Thyroid gland (tissue), 4 donors: ENCODE measurements around the gene TOB2. TPM values are rescaled to one million over a fixed set of nuclear protein-coding genes. Genes with fewer than 3 reads are reported as not detected.
"Not testable (repeated sequence)": the region's sequence is repeated elsewhere in the genome, so short reads cannot be mapped to it uniquely, and the experiment has no call there.

ENCODE experiments used
- DNase-seq, 2 donors: peaks; one replicate each; pipeline ENCODE4 v3.0.0-alpha.2; 2019
- H3K27ac ChIP-seq, 3 donors: fragments of 200-600 bp; sonication (generic); 1 replicate in 2 of 3; 2 replicates in 1 of 3; pipeline ENCODE4 v1.5.1; 2016 to 2019; ENCODE audit warnings: mild to moderate bottlenecking in 1 of 3, moderate library complexity in 1 of 3
- H3K27me3 ChIP-seq: fragments of 200-600 bp; sonication (generic); one replicate; pipeline ENCODE4 v1.5.1; 2019
- H3K36me3 ChIP-seq, 2 donors: fragments of 200-600 bp; sonication (generic); one replicate each; pipeline ENCODE4 v1.5.1; 2016 to 2019
- H3K4me1 ChIP-seq, 2 donors: fragments of 200-600 bp; sonication (generic); one replicate each; pipeline ENCODE4 v1.5.1; 2017 to 2019
- H3K4me3 ChIP-seq, 3 donors: fragments of 200-600 bp; sonication (generic); replicated peaks in 1 of 3; 1 replicate in 2 of 3; 2 replicates in 1 of 3; pipeline ENCODE4 v1.5.1; 2016; ENCODE audit warnings: mild to moderate bottlenecking in 1 of 3
- H3K9me3 ChIP-seq: fragments of 200-600 bp; sonication (generic); one replicate; pipeline ENCODE4 v1.5.1; 2017
- CTCF ChIP-seq, 6 experiments: fragments of 200-600 bp in 3 of 6; fragments of 450-650 bp in 3 of 6; sonication (generic) in 3 of 6; IDR thresholded peaks; one replicate each; pipeline ENCODE4 v1.5.1; 2016 to 2019; ENCODE audit warnings: antibody characterized with exemption in 6 of 6, mild to moderate bottlenecking in 2 of 6, inconsistent platforms in 1 of 6, moderate library complexity in 1 of 6
- POLR2A ChIP-seq, 2 donors: fragments of 450-650 bp; IDR thresholded peaks; one replicate each; pipeline ENCODE4 v1.6.1; 2017; ENCODE audit warnings: antibody characterized with exemption in 2 of 2, mild to moderate bottlenecking in 2 of 2, moderate library complexity in 1 of 2
- WGBS, 2 donors: methylation state at CpG; one replicate each; pipeline ENCODE4 v1.1.5; 2017; 5-methylcytosine and 5-hydroxymethylcytosine counted together
- intact Hi-C: fragments of 100-400 bp; cut with DNase I; formaldehyde crosslinking; loops from one replicate; pipeline ENCODE4 v1.15.1; 2023
- total RNA-seq, 4 donors: library from RNA; depleted of rRNA; stranded (reverse); fragments of >200 nt; gene quantifications; one replicate each; pipeline ENCODE4 v1.2.3, GENCODE V29; 2016

The TOB2 gene
- total RNA-seq, 4 donors from 2014 or later = 66.5 to 130 (median 115) TPM

DNA sequence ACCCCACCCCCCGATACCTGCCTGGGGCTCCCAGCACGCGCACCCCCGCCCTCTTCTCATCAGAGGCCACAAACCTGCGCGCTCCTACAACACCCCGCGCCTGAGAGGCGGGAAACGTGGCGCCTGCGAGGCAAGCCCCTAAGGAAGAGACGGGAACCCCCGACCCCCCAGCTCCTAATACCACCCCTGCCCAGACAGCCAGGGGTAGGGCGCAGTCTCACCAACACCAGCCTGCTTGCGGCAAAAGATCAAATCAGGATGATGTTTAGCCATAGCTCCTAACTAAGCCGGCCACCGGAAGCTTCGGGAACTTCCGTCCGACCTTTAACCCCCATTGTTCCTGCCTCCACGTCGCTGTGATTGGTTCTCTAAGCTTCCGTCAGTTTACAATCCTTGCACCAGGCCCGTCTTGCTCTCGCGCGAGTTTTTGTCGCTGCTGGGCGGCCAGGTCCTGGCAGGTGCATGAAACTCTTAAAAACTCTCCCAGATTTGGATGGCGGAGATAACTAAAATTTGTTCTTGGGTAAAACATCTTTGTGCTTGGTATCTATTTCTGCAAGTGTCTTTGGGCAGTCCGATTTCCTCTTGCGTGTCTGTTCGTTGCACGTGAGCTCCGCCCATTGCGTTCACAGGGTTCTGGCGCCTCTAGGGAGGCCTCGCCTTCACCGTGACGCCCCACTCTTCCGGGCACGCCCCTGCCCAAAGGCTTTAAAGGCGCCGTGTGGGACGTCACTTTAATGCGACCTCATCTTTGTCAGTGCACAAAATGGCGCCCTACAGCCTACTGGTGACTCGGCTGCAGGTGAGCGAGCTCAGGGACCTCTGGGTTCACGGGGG, 22.0 kb upstream of the TOB2 start, which contains the start of the genes ACO2 and PHF5A:
Gene ACO2, plus strand, starts transcription at position 737 of the 837 bp plus-strand sequence. Its CDS starts 30 bp downstream, at position 767.
Gene PHF5A, minus strand, starts transcription at position 312 of the 837 bp plus-strand sequence. Its CDS starts 39 bp downstream, at position 273.
- peaks cover 31 to 36% of the 10 kb centered on the region in 2 donors for H3K36me3 ChIP-seq
- H3K4me3 ChIP-seq = peak within 1 kb of the TSS; percentile 72 to 98 (median 78)
- no peaks in the 10 kb centered on the region for H3K27me3 ChIP-seq
- DNase-seq = peak; percentile 96 to 98
- intact Hi-C loops = no loop called here
- TF ChIP-seq POLR2A (IDR thresholded peaks at IDR 0.05) (peak in 1 of 2 donors; percentile 71), CTCF (IDR thresholded peaks at IDR 0.05) (no peak)
- H3K4me1 ChIP-seq = peaks cover 19 to 23% of the 10 kb centered on the region in 2 donors
- WGBS, 2 donors = 0 to 1% methylated on average over 37 to 48 of the region's 51 CpGs
- no peaks in the 10 kb centered on the region for H3K9me3 ChIP-seq
- peak within 1 kb of the TSS; percentile 83 to 98 (median 92) for H3K27ac ChIP-seq

GRCh38 chr22:41461901-41462300, 15.3 kb upstream of the TOB2 start:
- intact Hi-C loops = no loop called here
- DNase-seq = no peak
- Histone ChIP-seq H3K4me3 (no peak overlapping the region), H3K9me3 (no peaks in the 10 kb centered on the region), H3K36me3 (peaks cover 56 to 57% of the 10 kb centered on the region in 2 donors), H3K4me1 (no peaks in the 10 kb centered on the region), H3K27me3 (no peaks in the 10 kb centered on the region), H3K27ac (no peak overlapping the region)
- WGBS, 2 donors = 95 to 98% methylated on average over 4 of the region's 4 CpGs
- no peak for TF ChIP-seq CTCF (IDR thresholded peaks at IDR 0.05)
- no peak for TF ChIP-seq POLR2A (IDR thresholded peaks at IDR 0.05)

- H3K4me3 ChIP-seq, H3K9me3 ChIP-seq, H3K4me1 ChIP-seq, intact Hi-C loops, H3K27me3 ChIP-seq, H3K27ac ChIP-seq: not testable (repeated sequence)
- peak in 1 of 2 donors; percentile 23 for DNase-seq
- WGBS, 2 donors = 83 to 85% methylated on average over 5 of the region's 5 CpGs
- H3K36me3 ChIP-seq = peaks cover 39 to 41% of the 10 kb centered on the region in 2 donors
Observed at GRCh38 chr22:41460071-41460470, 13.5 kb upstream of the TOB2 start.

DNA sequence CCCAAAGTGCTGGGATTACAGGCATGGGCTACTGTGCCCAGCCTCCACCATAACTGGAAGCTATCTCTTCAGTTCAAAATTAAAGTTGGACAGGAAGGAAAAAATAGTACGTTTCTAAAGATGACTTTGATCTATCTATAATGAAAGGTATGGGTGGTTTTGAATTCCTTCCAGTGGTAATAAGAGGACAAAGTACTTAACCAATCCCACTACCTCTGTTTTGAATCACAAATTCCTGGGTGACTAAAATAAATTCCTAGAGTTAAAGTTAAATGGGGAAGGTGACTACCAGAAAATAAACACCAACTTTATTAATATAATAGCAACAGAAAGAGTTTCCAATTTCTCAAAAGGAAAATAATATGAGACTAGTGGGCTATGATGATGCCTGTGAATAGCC, 12.8 kb upstream of the TOB2 start:
- no peaks in the 10 kb centered on the region for H3K27me3 ChIP-seq
- WGBS, 2 donors = 67 to 68% methylated on average over 1 of the region's 1 CpG
- TF ChIP-seq POLR2A (IDR thresholded peaks at IDR 0.05) (no peak), CTCF (IDR thresholded peaks at IDR 0.05) (no peak)
- H3K36me3 ChIP-seq = peaks cover 34% of the 10 kb centered on the region in 2 donors
- intact Hi-C loops = loop anchor here (10.0 kb wide), 1 partner anchor 55 kb away; no protein-coding TSS in a partner anchor
- H3K4me3 ChIP-seq = no peak overlapping the region
- DNase-seq = no peak
- no peak overlapping the region for H3K27ac ChIP-seq
- no peaks in the 10 kb centered on the region for H3K4me1 ChIP-seq
- no peaks in the 10 kb centered on the region for H3K9me3 ChIP-seq

DNA sequence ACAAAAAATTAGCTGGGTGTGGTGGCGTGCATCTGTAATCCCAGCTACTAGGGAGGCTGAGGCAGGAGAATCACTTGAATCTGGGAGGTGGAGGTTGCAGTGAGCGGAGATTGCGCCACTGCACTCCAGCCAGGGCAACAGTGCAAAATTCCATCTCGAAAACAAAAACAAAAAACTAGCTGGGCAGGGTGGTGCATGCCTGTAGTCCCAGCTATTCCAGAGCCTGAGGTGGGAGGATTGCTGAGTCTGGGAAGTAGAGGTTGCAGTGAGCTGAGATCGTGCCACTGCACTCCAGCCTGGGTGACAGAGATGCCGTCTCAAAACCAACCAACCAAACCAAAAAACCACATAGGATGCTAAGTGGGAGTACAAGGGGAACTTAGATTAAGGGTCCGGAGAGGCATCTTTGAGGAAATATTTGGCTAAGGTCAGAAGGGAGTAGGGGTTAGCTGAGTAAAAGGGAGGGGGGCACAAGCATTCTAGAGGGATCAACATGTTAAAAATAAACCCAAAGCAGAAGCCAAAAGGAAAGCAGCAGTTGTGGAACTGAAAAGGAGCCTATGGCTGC, 11.6 kb upstream of the TOB2 start:
- Histone ChIP-seq H3K4me3 (no peak overlapping the region), H3K36me3 (peaks cover 26 to 27% of the 10 kb centered on the region in 2 donors), H3K9me3 (no peaks in the 10 kb centered on the region), H3K27me3 (no peaks in the 10 kb centered on the region), H3K4me1 (no peaks in the 10 kb centered on the region), H3K27ac (no peak overlapping the region)
- no peak for DNase-seq
- TF ChIP-seq CTCF (IDR thresholded peaks at IDR 0.05) = no peak
- no peak for TF ChIP-seq POLR2A (IDR thresholded peaks at IDR 0.05)
- WGBS, 2 donors = 89 to 94% methylated on average over 7 of the region's 7 CpGs
- intact Hi-C loops = loop anchor here (10.0 kb wide), 1 partner anchor 57 kb away; no protein-coding TSS in a partner anchor
